GM12878 (cell line): ENCODE data around the gene COL23A1. TPM values are rescaled to one million over a fixed set of nuclear protein-coding genes. Genes with fewer than 3 reads are reported as not detected.

ENCODE experiments used
- ATAC-seq: fragments of 200-7000 bp; cut with Tn5 transposase; 3 replicates; pipeline ENCODE4 v1.9.1; 2020; ENCODE audit warnings: mild to moderate bottlenecking, moderate library complexity
- BruUV-seq: library from RNA; stranded (reverse); fragments of 400-500 nt; replicated peaks from 2 replicates; lab custom pipeline; 2021; lab: Mats Ljungman, UMichigan
- CTCF ChIA-PET: fragments of 300-600 bp; sonication (Branson Sonifier 250); formaldehyde crosslinking; extraction: SDS; loops from one replicate; lab custom pipeline; 2021; ENCODE audit warnings: inconsistent platforms; lab: Yijun Ruan, JAX
- POLR2A ChIA-PET: fragments of 350-600 bp; formaldehyde crosslinking; extraction: SDS; loops from one replicate; lab custom pipeline; 2021; ENCODE audit warnings: inconsistent platforms; lab: Charles Lee
- RAD21 ChIA-PET: fragments of 300-600 bp; sonication (Branson Sonifier 250); formaldehyde crosslinking; loops from one replicate; lab custom pipeline; 2023; ENCODE audit warnings: antibody characterized with exemption; ENCODE audit not compliant: unreplicated experiment; lab: Charles Lee
- SMC1A ChIA-PET: fragments of 300-600 bp; sonication (Branson Sonifier 250); formaldehyde crosslinking; loops from one replicate; lab custom pipeline; 2023; ENCODE audit not compliant: unreplicated experiment, uncharacterized antibody; lab: Charles Lee
- DNase-seq: peaks from one replicate; pipeline ENCODE4 v3.0.0-alpha.2; 2011; ENCODE audit warnings: low read depth, low spot score
- FAIRE-seq: peaks from 3 replicates; lab custom pipeline; 2011; peaks lifted over from hg19 to GRCh38; lab: Jason Lieb, UNC
- H2AFZ ChIP-seq: 2 replicates; pipeline ENCODE4 v1.6.0; 2011; ENCODE audit warnings: low read depth, low read length, control low read depth; ENCODE audit not compliant: control insufficient read depth
- H3K27ac ChIP-seq: 2 replicates; pipeline ENCODE4 v1.5.1; 2011; ENCODE audit warnings: control low read depth; ENCODE audit not compliant: control insufficient read depth, insufficient read depth
- H3K27me3 ChIP-seq, 2 experiments: replicated peaks in 1 of 2; 2 replicates each; pipeline versions ENCODE4 v1.6.0 to v1.6.1; 2011; ENCODE audit warnings: low read length in 1 of 2; ENCODE audit not compliant: control insufficient read depth in 2 of 2, insufficient read depth in 2 of 2
- H3K36me3 ChIP-seq, 2 experiments: 2 replicates each; pipeline ENCODE4 v1.5.1; 2011; ENCODE audit warnings: low read length in 1 of 2; ENCODE audit not compliant: control insufficient read depth in 2 of 2, insufficient read depth in 2 of 2
- H3K4me1 ChIP-seq: 2 replicates; pipeline ENCODE4 v1.6.1; 2011; ENCODE audit warnings: mild to moderate bottlenecking, low read length, moderate library complexity, mixed read lengths; ENCODE audit not compliant: control insufficient read depth, insufficient read depth
- H3K4me2 ChIP-seq: 2 replicates; pipeline ENCODE4 v1.6.0; 2011; ENCODE audit warnings: control low read depth; ENCODE audit not compliant: control insufficient read depth, insufficient read depth
- H3K4me3 ChIP-seq: fragments of 200-600 bp; sonication (generic); 2 replicates; pipeline ENCODE4 v1.5.1; 2016
- H3K79me2 ChIP-seq: 2 replicates; pipeline ENCODE4 v1.6.0; 2011; ENCODE audit warnings: low read length; ENCODE audit not compliant: control insufficient read depth, insufficient read depth
- H3K9ac ChIP-seq: 2 replicates; pipeline ENCODE4 v1.8.0; 2011; ENCODE audit warnings: low read length, control low read depth, mixed read lengths; ENCODE audit not compliant: control insufficient read depth, insufficient read depth
- H3K9me3 ChIP-seq: replicated peaks from 3 replicates; pipeline ENCODE4 v1.5.1; 2011; ENCODE audit warnings: mild to moderate bottlenecking, low read length; ENCODE audit not compliant: control insufficient read depth, insufficient read depth
- H4K20me1 ChIP-seq: 2 replicates; pipeline ENCODE4 v1.6.0; 2011; ENCODE audit not compliant: control insufficient read depth, insufficient read depth
- ASH2L ChIP-seq: fragments of 300-600, 200-600 bp; sonication (generic); IDR thresholded peaks from 2 replicates; pipeline ENCODE4 v1.6.1; 2017; ENCODE audit warnings: low read depth, mild to moderate bottlenecking, borderline replicate concordance
- EED ChIP-seq: sonication (generic); IDR thresholded peaks from 2 replicates; pipeline ENCODE4 v1.6.1; 2016; ENCODE audit warnings: antibody characterized with exemption, low read depth
- JUNB ChIP-seq: IDR thresholded peaks from 2 replicates; pipeline ENCODE4 v1.6.1; 2016; ENCODE audit warnings: antibody characterized with exemption, mild to moderate bottlenecking
- POLR2AphosphoS2 ChIP-seq: IDR thresholded peaks from 2 replicates; pipeline ENCODE4 v1.6.1; 2011; ENCODE audit warnings: low read depth, mild to moderate bottlenecking, low read length, improper control_type of control experiment, moderate library complexity
- RAD51 ChIP-seq: fragments of 450-650 bp; IDR thresholded peaks from 2 replicates; pipeline ENCODE4 v1.6.1; 2016; ENCODE audit warnings: moderate library complexity, mild to moderate bottlenecking, inconsistent platforms
- RFX5 ChIP-seq: IDR thresholded peaks from 2 replicates; pipeline ENCODE4 v1.6.1; 2011; ENCODE audit warnings: low read depth, low read length, improper control_type of control experiment
- SMC3 ChIP-seq: IDR thresholded peaks from 2 replicates; pipeline ENCODE4 v1.6.1; 2011; ENCODE audit warnings: low read length, improper control_type of control experiment, borderline replicate concordance
- SREBF2 ChIP-seq: IDR thresholded peaks from 2 replicates; pipeline ENCODE4 v1.6.1; 2012; ENCODE audit warnings: mild to moderate bottlenecking, low read length
- SRF ChIP-seq, 2 experiments: IDR thresholded peaks; 2 replicates each; pipeline ENCODE4 v1.6.1; 2011; ENCODE audit warnings: low read depth in 2 of 2, low read length in 2 of 2, mild to moderate bottlenecking in 1 of 2, moderate library complexity in 1 of 2
- WGBS: methylation state at CpG from one replicate; pipeline ENCODE4 v1.1.6; 2016; ENCODE audit warnings: low lambda C conversion rate; ENCODE audit not compliant: insufficient replicate concordance, insufficient coverage; ENCODE audit errors: missing lambda C conversion rate; 5-methylcytosine and 5-hydroxymethylcytosine counted together
- in situ Hi-C: fragments of 300-500 bp; cut with MboI; formaldehyde crosslinking; loops from 9 replicates; pipeline ENCODE4 v1.14.3; 2018; ENCODE audit warnings: mixed read lengths
- intact Hi-C: fragments of 100-400 bp; cut with micrococcal nuclease; formaldehyde crosslinking; loops from one replicate; pipeline ENCODE4 v1.14.2; 2022; ENCODE audit not compliant: unreplicated experiment
- polyA plus RNA-seq, 11 experiments: library from polyadenylated mRNA; depleted of rRNA in 4 of 11; unstranded in 6 of 11; stranded (reverse) in 5 of 11; fragments of >200 nt; fragmentation: Nextera tagmentation in 4 of 11; fragmentation: Illumina TruSeq in 1 of 11; extraction: Ambion mirVana in 4 of 11; extraction: Trizol in 1 of 11; gene quantifications; 1 replicate in 1 of 11; 2 replicates in 10 of 11; pipeline versions ENCODE4 v1.2.1 to v1.2.3, GENCODE V29; 2011 to 2016; ENCODE audit warnings: inconsistent platforms in 2 of 11, missing spikeins in 2 of 11, low read depth in 1 of 11
- total RNA-seq, 4 experiments: library from RNA; depleted of rRNA in 3 of 4; stranded (reverse); fragments of >200 nt in 3 of 4; fragmentation: Illumina TruSeq in 1 of 4; extraction: Trizol in 1 of 4; gene quantifications; 2 replicates each; pipeline versions ENCODE4 v1.2.1 to v1.2.3, GENCODE V29; 2013 to 2021
- TF ChIP-seq, protein P1 (sequence below): fragments of 450-650 bp; IDR thresholded peaks from 2 replicates; pipeline ENCODE4 v1.6.1; 2017; ENCODE audit warnings: antibody characterized with exemption, mild to moderate bottlenecking, moderate library complexity
- TF ChIP-seq, protein P2 (sequence below): IDR thresholded peaks from 2 replicates; pipeline ENCODE4 v1.6.1; 2011; ENCODE audit warnings: borderline replicate concordance, low read depth, mild to moderate bottlenecking, moderate library complexity, mixed read lengths, low read length; ENCODE audit not compliant: insufficient read depth; ENCODE audit errors: extremely low read length
- TF ChIP-seq, protein P3 (sequence below): fragments of 450-650 bp; IDR thresholded peaks from 2 replicates; pipeline ENCODE4 v1.6.1; 2018; ENCODE audit warnings: mild to moderate bottlenecking, low read depth, moderate library complexity; ENCODE audit not compliant: partially characterized antibody

COL23A1 gene
- total and polyA plus RNA-seq, 10 of the 15 experiments (the other 5 are each of a cell fraction or from before 2014, with no cell fraction given): 0.03 to 0.83 (median 0.09) TPM; not detected in 5

DNA sequence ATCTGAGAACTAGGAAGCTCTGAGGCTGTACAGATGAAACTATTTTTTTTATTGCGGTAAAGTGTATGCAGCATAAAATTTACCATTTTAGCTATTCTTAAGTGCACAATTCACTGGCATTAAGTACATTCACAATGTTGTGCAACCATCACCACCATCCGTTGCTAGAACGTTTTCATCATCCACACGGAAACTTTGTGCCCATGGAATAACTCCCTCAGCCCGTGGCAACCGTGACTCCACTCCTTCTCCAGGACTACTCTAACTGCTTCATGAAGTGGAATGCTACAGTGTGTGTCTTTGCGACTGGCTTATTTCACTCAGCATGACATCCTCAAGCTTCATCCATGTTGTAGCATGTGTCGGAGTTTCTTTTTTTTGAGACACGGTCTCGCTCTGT lies 57.1 kb downstream of the COL23A1 start:
- TF ChIP-seq SMC3 (no peak), SRF (IDR thresholded peaks at IDR 0.05; ENCODE audit: low read depth in 2 of 2, low read length in 2 of 2) (no peak), EED (no peak)
- BruUV-seq: no TSS peak
- DNase-seq (no peak), ATAC-seq (no peak), FAIRE-seq (no peak)
- ChIA-PET CTCF (interaction anchor here (0.9 kb wide), 1 partner anchor 16 kb away, joined by 3 read pairs; no protein-coding TSS in a partner anchor), POLR2A (no interaction called here), SMC1A (no interaction called here), RAD21 (no interaction called here)
- H3K9ac ChIP-seq: no peak overlapping the region
- H3K36me3 ChIP-seq: no peaks in the 10 kb centered on the region
- intact Hi-C loops (no loop called here), in situ Hi-C loops (no loop called here)
- no peaks in the 10 kb centered on the region for H3K9me3 ChIP-seq
- H2AFZ ChIP-seq: no peak overlapping the region
- H3K79me2 ChIP-seq: no peaks in the 10 kb centered on the region
- 57% methylated on average over 10 of the region's 10 CpGs for WGBS
- no peaks in the 10 kb centered on the region for H4K20me1 ChIP-seq
- H3K4me2 ChIP-seq: no peak overlapping the region
- H3K4me1 ChIP-seq: no peaks in the 10 kb centered on the region
- no peak overlapping the region for H3K27ac ChIP-seq
- no peak overlapping the region for H3K4me3 ChIP-seq
- no peaks in the 10 kb centered on the region for H3K27me3 ChIP-seq

DNA sequence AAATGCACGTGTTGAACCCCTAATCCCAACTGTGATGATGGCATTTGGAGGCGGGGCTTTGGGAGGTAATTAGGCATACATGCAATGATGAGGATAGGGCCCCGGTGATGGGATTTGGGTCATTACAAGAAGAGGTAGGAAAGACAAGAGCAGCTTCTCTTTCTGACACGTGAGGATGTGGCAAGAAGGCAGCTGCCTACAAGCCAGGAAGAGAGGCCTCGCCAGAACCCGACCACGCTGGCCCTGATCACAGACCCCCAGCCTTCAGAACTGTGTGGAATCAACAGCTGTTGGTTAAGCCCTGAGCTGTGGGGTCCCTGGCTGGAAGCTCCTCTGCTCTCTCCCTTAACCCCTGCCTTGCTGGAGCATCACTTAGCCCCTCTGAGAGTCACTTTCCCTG lies 57.5 kb downstream of the COL23A1 start:
- no peak for FAIRE-seq
- DNase-seq: no peak
- RAD21 ChIA-PET: no interaction called here
- TF ChIP-seq, protein P1, sequence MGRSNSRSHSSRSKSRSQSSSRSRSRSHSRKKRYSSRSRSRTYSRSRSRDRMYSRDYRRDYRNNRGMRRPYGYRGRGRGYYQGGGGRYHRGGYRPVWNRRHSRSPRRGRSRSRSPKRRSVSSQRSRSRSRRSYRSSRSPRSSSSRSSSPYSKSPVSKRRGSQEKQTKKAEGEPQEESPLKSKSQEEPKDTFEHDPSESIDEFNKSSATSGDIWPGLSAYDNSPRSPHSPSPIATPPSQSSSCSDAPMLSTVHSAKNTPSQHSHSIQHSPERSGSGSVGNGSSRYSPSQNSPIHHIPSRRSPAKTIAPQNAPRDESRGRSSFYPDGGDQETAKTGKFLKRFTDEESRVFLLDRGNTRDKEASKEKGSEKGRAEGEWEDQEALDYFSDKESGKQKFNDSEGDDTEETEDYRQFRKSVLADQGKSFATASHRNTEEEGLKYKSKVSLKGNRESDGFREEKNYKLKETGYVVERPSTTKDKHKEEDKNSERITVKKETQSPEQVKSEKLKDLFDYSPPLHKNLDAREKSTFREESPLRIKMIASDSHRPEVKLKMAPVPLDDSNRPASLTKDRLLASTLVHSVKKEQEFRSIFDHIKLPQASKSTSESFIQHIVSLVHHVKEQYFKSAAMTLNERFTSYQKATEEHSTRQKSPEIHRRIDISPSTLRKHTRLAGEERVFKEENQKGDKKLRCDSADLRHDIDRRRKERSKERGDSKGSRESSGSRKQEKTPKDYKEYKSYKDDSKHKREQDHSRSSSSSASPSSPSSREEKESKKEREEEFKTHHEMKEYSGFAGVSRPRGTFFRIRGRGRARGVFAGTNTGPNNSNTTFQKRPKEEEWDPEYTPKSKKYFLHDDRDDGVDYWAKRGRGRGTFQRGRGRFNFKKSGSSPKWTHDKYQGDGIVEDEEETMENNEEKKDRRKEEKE: no peak
- no peak for TF ChIP-seq JUNB
- TF ChIP-seq, protein P2, sequence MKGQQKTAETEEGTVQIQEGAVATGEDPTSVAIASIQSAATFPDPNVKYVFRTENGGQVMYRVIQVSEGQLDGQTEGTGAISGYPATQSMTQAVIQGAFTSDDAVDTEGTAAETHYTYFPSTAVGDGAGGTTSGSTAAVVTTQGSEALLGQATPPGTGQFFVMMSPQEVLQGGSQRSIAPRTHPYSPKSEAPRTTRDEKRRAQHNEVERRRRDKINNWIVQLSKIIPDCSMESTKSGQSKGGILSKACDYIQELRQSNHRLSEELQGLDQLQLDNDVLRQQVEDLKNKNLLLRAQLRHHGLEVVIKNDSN: no peak
- no peak for TF ChIP-seq ASH2L
- TF ChIP-seq, protein P3, sequence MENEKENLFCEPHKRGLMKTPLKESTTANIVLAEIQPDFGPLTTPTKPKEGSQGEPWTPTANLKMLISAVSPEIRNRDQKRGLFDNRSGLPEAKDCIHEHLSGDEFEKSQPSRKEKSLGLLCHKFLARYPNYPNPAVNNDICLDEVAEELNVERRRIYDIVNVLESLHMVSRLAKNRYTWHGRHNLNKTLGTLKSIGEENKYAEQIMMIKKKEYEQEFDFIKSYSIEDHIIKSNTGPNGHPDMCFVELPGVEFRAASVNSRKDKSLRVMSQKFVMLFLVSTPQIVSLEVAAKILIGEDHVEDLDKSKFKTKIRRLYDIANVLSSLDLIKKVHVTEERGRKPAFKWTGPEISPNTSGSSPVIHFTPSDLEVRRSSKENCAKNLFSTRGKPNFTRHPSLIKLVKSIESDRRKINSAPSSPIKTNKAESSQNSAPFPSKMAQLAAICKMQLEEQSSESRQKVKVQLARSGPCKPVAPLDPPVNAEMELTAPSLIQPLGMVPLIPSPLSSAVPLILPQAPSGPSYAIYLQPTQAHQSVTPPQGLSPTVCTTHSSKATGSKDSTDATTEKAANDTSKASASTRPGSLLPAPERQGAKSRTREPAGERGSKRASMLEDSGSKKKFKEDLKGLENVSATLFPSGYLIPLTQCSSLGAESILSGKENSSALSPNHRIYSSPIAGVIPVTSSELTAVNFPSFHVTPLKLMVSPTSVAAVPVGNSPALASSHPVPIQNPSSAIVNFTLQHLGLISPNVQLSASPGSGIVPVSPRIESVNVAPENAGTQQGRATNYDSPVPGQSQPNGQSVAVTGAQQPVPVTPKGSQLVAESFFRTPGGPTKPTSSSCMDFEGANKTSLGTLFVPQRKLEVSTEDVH: no peak
- no peak for TF ChIP-seq SREBF2
- no peak for TF ChIP-seq RFX5
- TF ChIP-seq RAD51: no peak
- TF ChIP-seq POLR2AphosphoS2: no peak

More for the DNA sequence above, 57.5 kb downstream of the COL23A1 start:
- no peak for ATAC-seq
- Histone ChIP-seq H3K4me1 (no peaks in the 10 kb centered on the region), H3K9ac (no peak overlapping the region), H3K4me3 (no peak overlapping the region), H3K9me3 (no peaks in the 10 kb centered on the region), H3K27ac (no peak overlapping the region), H2AFZ (no peak overlapping the region), H3K79me2 (no peaks in the 10 kb centered on the region), H3K27me3 (no peaks in the 10 kb centered on the region), H3K4me2 (no peak overlapping the region), H3K36me3 (no peaks in the 10 kb centered on the region), H4K20me1 (no peaks in the 10 kb centered on the region)
- CTCF ChIA-PET: interaction anchor here (0.9 kb wide), 1 partner anchor 17 kb away, joined by 3 read pairs; no protein-coding TSS in a partner anchor
- POLR2A ChIA-PET: no interaction called here
- SMC1A ChIA-PET: no interaction called here
- 9% methylated on average over 7 of the region's 7 CpGs for WGBS
- intact Hi-C loops: no loop called here
- in situ Hi-C loops: no loop called here
- BruUV-seq: no TSS peak
